ENCODE data around the gene MYL4.
"Not testable (repeated sequence)": the region's sequence is repeated elsewhere in the genome, so short reads cannot be mapped to it uniquely, and the experiment has no call there.

MYL4 gene

GRCh38 chr17:47221154-47221553 lies 12.0 kb downstream of the MYL4 start:
- no peak for DNase-seq

- no peak for DNase-seq
Observed at GRCh38 chr17:47222047-47222446, 12.9 kb downstream of the MYL4 start.

GRCh38 chr17:47223007-47223406 lies 13.9 kb downstream of the MYL4 start:
- no peak for DNase-seq

GRCh38 chr17:47223460-47223859 lies 14.3 kb downstream of the MYL4 start:
- no peak for DNase-seq

GRCh38 chr17:47224077-47224476 lies 14.9 kb downstream of the MYL4 start:
- not testable (repeated sequence) for DNase-seq

- peak; percentile 35 for DNase-seq
Observed at GRCh38 chr17:47224966-47225365, 15.8 kb downstream of the MYL4 start.

GRCh38 chr17:47225436-47225858 lies 16.3 kb downstream of the MYL4 start:
- peak; percentile 89 for DNase-seq

GRCh38 chr17:47225911-47226688 lies 17.0 kb downstream of the MYL4 start:
- no peak for DNase-seq

GRCh38 chr17:47227862-47228261 lies 18.7 kb downstream of the MYL4 start:
- no peak for DNase-seq

- DNase-seq = peak; percentile 94
Observed at GRCh38 chr17:47229535-47230443, 20.6 kb downstream of the MYL4 start.

- no peak for DNase-seq
Observed at GRCh38 chr17:47230864-47231263, 21.7 kb downstream of the MYL4 start.

GRCh38 chr17:47231334-47231733 lies 22.2 kb downstream of the MYL4 start:
- no peak for DNase-seq

GRCh38 chr17:47231866-47232265 lies 22.7 kb downstream of the MYL4 start:
- no peak for DNase-seq

- DNase-seq = no peak
Observed at GRCh38 chr17:47232465-47232864, 23.3 kb downstream of the MYL4 start.

- no peak for DNase-seq
Observed at GRCh38 chr17:47235506-47235905, 26.4 kb downstream of the MYL4 start.

GRCh38 chr17:47235923-47236322 lies 26.8 kb downstream of the MYL4 start:
- no peak for DNase-seq

GRCh38 chr17:47237841-47238240 lies 28.7 kb downstream of the MYL4 start:
- no peak for DNase-seq

- DNase-seq = no peak
Observed at GRCh38 chr17:47238321-47239010, 29.3 kb downstream of the MYL4 start.

- no peak for DNase-seq
Observed at GRCh38 chr17:47239619-47239966, 30.4 kb downstream of the MYL4 start.

- peak; percentile 98 for DNase-seq
Observed at GRCh38 chr17:47239967-47240651, 31.0 kb downstream of the MYL4 start.

- no peak for DNase-seq
Observed at GRCh38 chr17:47240806-47241205, 31.7 kb downstream of the MYL4 start.

- no peak for DNase-seq
Observed at GRCh38 chr17:47242648-47243047, 33.5 kb downstream of the MYL4 start.
